NCI-H524 (cell line): ENCODE measurements around the gene DLD.
A peak's percentile ranks its signal among the peaks of the same experiment; 100 is the strongest.
"Not testable (repeated sequence)": the region's sequence is repeated elsewhere in the genome, so short reads cannot be mapped to it uniquely, and the experiment has no call there.

ENCODE experiments used
- DNase-seq, 2 experiments: peaks; one replicate each; lab custom pipeline; 2025; lab: John Stamatoyannopoulos, UW

DLD gene

GRCh38 chr7:107945332-107945731, 54.3 kb downstream of the DLD start:
- DNase-seq = no peak

- no peak for DNase-seq
Observed at GRCh38 chr7:107946451-107946850, 55.5 kb downstream of the DLD start.

- no peak for DNase-seq
Observed at GRCh38 chr7:107946881-107947280, 55.9 kb downstream of the DLD start.

GRCh38 chr7:107948645-107949442, 57.9 kb downstream of the DLD start:
- no peak for DNase-seq

- no peak for DNase-seq
Observed at GRCh38 chr7:107949443-107949935, 58.5 kb downstream of the DLD start.

GRCh38 chr7:107951172-107951787, 60.3 kb downstream of the DLD start:
- no peak for DNase-seq

- DNase-seq = no peak
Observed at GRCh38 chr7:107951896-107952295, 60.9 kb downstream of the DLD start.

GRCh38 chr7:107953265-107953923, 62.4 kb downstream of the DLD start:
- DNase-seq = no peak

GRCh38 chr7:107953924-107954303, 62.9 kb downstream of the DLD start:
- DNase-seq = no peak

GRCh38 chr7:107955394-107955793, 64.4 kb downstream of the DLD start:
- DNase-seq = no peak

GRCh38 chr7:107956950-107957349, 66.0 kb downstream of the DLD start:
- not testable (repeated sequence) for DNase-seq

- DNase-seq = no peak
Observed at GRCh38 chr7:107957436-107957835, 66.5 kb downstream of the DLD start.

- no peak for DNase-seq
Observed at GRCh38 chr7:107958764-107959526, 68.0 kb downstream of the DLD start.

- no peak for DNase-seq
Observed at GRCh38 chr7:107959527-107959898, 68.5 kb downstream of the DLD start.

GRCh38 chr7:107960272-107960671, 69.3 kb downstream of the DLD start:
- DNase-seq = no peak

- no peak for DNase-seq
Observed at GRCh38 chr7:107961405-107961804, 70.4 kb downstream of the DLD start.

GRCh38 chr7:107962817-107963216, 71.8 kb downstream of the DLD start:
- no peak for DNase-seq

GRCh38 chr7:107964510-107964909, 73.5 kb downstream of the DLD start:
- no peak for DNase-seq

GRCh38 chr7:107966711-107967110, 75.7 kb downstream of the DLD start:
- peak; percentile 29 to 82 for DNase-seq

GRCh38 chr7:107967420-107967819, 76.4 kb downstream of the DLD start:
- DNase-seq = no peak

- no peak for DNase-seq
Observed at GRCh38 chr7:107968449-107968848, 77.5 kb downstream of the DLD start.

GRCh38 chr7:107969856-107970255, 78.9 kb downstream of the DLD start:
- no peak for DNase-seq
